DMS79 treated with DMSO at 0.1 percent for 48 hours (cell line): ENCODE data around the gene KRTAP10-6.
"Not testable (repeated sequence)": the region's sequence is repeated elsewhere in the genome, so short reads cannot be mapped to it uniquely, and the experiment has no call there.

Experiments used
- DNase-seq: peaks from one replicate; lab custom pipeline; 2025; lab: John Stamatoyannopoulos, UW

KRTAP10-6 gene

GRCh38 chr21:44592446-44593311 is at the start of gene KRTAP10-6:
Gene KRTAP10-6 (minus strand): TSS chr21:44592505. CDS start chr21:44592484, 21 bp downstream.
- no peak for DNase-seq

- no peak for DNase-seq
Measured at GRCh38 chr21:44640761-44641160, 48.5 kb upstream of the KRTAP10-6 start.

GRCh38 chr21:44639331-44639655 is 47.0 kb upstream of the KRTAP10-6 start:
- no peak for DNase-seq

- not testable (repeated sequence) for DNase-seq
Measured at GRCh38 chr21:44638506-44639330, 46.4 kb upstream of the KRTAP10-6 start.

- DNase-seq: not testable (repeated sequence)
Measured at GRCh38 chr21:44637851-44638348, 45.6 kb upstream of the KRTAP10-6 start.

- no peak for DNase-seq
Measured at GRCh38 chr21:44637018-44637850, 44.9 kb upstream of the KRTAP10-6 start, which contains the start of gene KRTAP10-10. Gene KRTAP10-10 (plus strand): TSS chr21:44637356. CDS start chr21:44637418, 62 bp downstream.

GRCh38 chr21:44636209-44637017 is 44.1 kb upstream of the KRTAP10-6 start:
- DNase-seq: no peak

GRCh38 chr21:44632067-44632466 is 39.8 kb upstream of the KRTAP10-6 start:
- no peak for DNase-seq

GRCh38 chr21:44630440-44630839 is 38.1 kb upstream of the KRTAP10-6 start:
- no peak for DNase-seq

- no peak for DNase-seq
Measured at GRCh38 chr21:44628707-44629391, 36.5 kb upstream of the KRTAP10-6 start.

GRCh38 chr21:44627831-44628233 is 35.5 kb upstream of the KRTAP10-6 start:
- not testable (repeated sequence) for DNase-seq

- not testable (repeated sequence) for DNase-seq
Measured at GRCh38 chr21:44627181-44627822, 35.0 kb upstream of the KRTAP10-6 start.

GRCh38 chr21:44626673-44627143 is 34.4 kb upstream of the KRTAP10-6 start, which contains the start of gene KRTAP10-9:
Gene KRTAP10-9 (plus strand): TSS chr21:44627093. CDS start chr21:44627172, 79 bp downstream.
- DNase-seq: no peak

GRCh38 chr21:44626262-44626661 is 34.0 kb upstream of the KRTAP10-6 start:
- DNase-seq: no peak

- DNase-seq: no peak
Measured at GRCh38 chr21:44625756-44626155, 33.5 kb upstream of the KRTAP10-6 start.

GRCh38 chr21:44623575-44623974 is 31.3 kb upstream of the KRTAP10-6 start:
- DNase-seq: no peak

GRCh38 chr21:44619886-44620285 is 27.6 kb upstream of the KRTAP10-6 start:
- DNase-seq: no peak

GRCh38 chr21:44618909-44619308 is 26.6 kb upstream of the KRTAP10-6 start:
- no peak for DNase-seq

GRCh38 chr21:44618504-44618903 is 26.2 kb upstream of the KRTAP10-6 start:
- DNase-seq: no peak
